Measurements from ENCODE around the gene RCSD1. TPM values are rescaled to one million over a fixed set of nuclear protein-coding genes. Genes with fewer than 3 reads are reported as not detected.

The RCSD1 gene
- total RNA-seq, 2 experiments from 2014 or later, result 42.3 to 44.6 TPM

GRCh38 chr1:167689567-167689920, 59.5 kb downstream of the RCSD1 start:
- H3K27ac Mint-ChIP-seq, result no peak overlapping the region
- CTCF ChIA-PET, result interaction anchor here (6.1 kb wide), 1 partner anchor 89 kb away, joined by 63 read pairs; no protein-coding TSS in a partner anchor
- Histone ChIP-seq H3K4me3 (ENCODE audit: low read length) (no peak overlapping the region), H3K27ac (ENCODE audit: low read depth in 1 of 2, low read length in 2 of 2) (no peak overlapping the region), H3K4me1 (ENCODE audit: insufficient read depth, low read length) (peaks cover 13% of the 10 kb centered on the region), H3K9me3 (ENCODE audit: control insufficient read depth in 1 of 2, insufficient read depth in 1 of 2, low read length in 2 of 2) (no peaks in the 10 kb centered on the region), H3K27me3 (ENCODE audit: control insufficient read depth in 1 of 2, insufficient read depth in 2 of 2, low read length in 2 of 2) (no peaks in the 10 kb centered on the region), H3K36me3 (ENCODE audit: insufficient read depth, low read length) (peaks cover 97% of the 10 kb centered on the region)
- no peaks in the 10 kb centered on the region for H3K9me3 Mint-ChIP-seq
- ATAC-seq (ENCODE audit: poor library complexity) (no peak), DNase-seq (peak in 1 of 14 experiments; percentile 34)
- intact Hi-C loops (cut with DNase I, micrococcal nuclease), result loop anchor here in 1 of 2 experiments (2.0 kb wide), 1 partner anchor 53 kb away; no protein-coding TSS in a partner anchor
- H3K27me3 Mint-ChIP-seq, result no peaks in the 10 kb centered on the region
- no peak overlapping the region for H3K4me3 Mint-ChIP-seq
- POLR2A ChIA-PET, result no interaction called here
- H3K36me3 Mint-ChIP-seq (ENCODE audit: low read depth), result peaks cover 97% of the 10 kb centered on the region
- no peak for TF ChIP-seq CTCF (IDR thresholded peaks at IDR 0.05)
- peaks cover 6% of the 10 kb centered on the region for H3K4me1 Mint-ChIP-seq (ENCODE audit: low read depth)

- H3K4me3 Mint-ChIP-seq, result no peak overlapping the region
- no peak overlapping the region for H3K27ac Mint-ChIP-seq
- POLR2A ChIA-PET, result no interaction called here
- intact Hi-C loops (cut with DNase I, micrococcal nuclease), result loop anchor here in 1 of 2 experiments (10.0 kb wide), 1 partner anchor 265 kb away; no protein-coding TSS in a partner anchor
- H3K4me1 ChIP-seq (ENCODE audit: insufficient read depth, low read length), result peaks cover 13% of the 10 kb centered on the region
- no peaks in the 10 kb centered on the region for H3K9me3 Mint-ChIP-seq
- no peak for TF ChIP-seq CTCF (IDR thresholded peaks at IDR 0.05)
- H3K36me3 ChIP-seq (ENCODE audit: insufficient read depth, low read length), result peaks cover 97% of the 10 kb centered on the region
- H3K27ac ChIP-seq (ENCODE audit: low read depth in 1 of 2, low read length in 2 of 2), result no peak overlapping the region
- CTCF ChIA-PET, result interaction anchor here (0.7 to 6.1 kb wide), 3 partner anchors 89 to 470 kb away, joined by 3 to 63 read pairs (median 3); partner anchors contain the start of gene POU2F1
- no peaks in the 10 kb centered on the region for H3K27me3 Mint-ChIP-seq
- H3K4me3 ChIP-seq (ENCODE audit: low read length), result no peak overlapping the region
- H3K9me3 ChIP-seq (ENCODE audit: control insufficient read depth in 1 of 2, insufficient read depth in 1 of 2, low read length in 2 of 2), result no peaks in the 10 kb centered on the region
- DNase-seq (no peak), ATAC-seq (ENCODE audit: poor library complexity) (no peak)
- peaks cover 97% of the 10 kb centered on the region for H3K36me3 Mint-ChIP-seq (ENCODE audit: low read depth)
- peaks cover 6% of the 10 kb centered on the region for H3K4me1 Mint-ChIP-seq (ENCODE audit: low read depth)
- no peaks in the 10 kb centered on the region for H3K27me3 ChIP-seq (ENCODE audit: control insufficient read depth in 1 of 2, insufficient read depth in 2 of 2, low read length in 2 of 2)
These were observed 60.0 kb downstream of the RCSD1 start for GRCh38 chr1:167690053-167690452.

- Mint-ChIP-seq H3K9me3 (no peaks in the 10 kb centered on the region), H3K4me1 (ENCODE audit: low read depth) (no peaks in the 10 kb centered on the region), H3K27me3 (no peaks in the 10 kb centered on the region), H3K27ac (peak overlapping the region; percentile 79), H3K36me3 (ENCODE audit: low read depth) (peaks cover 100% of the 10 kb centered on the region), H3K4me3 (no peak overlapping the region)
- intact Hi-C loops (cut with DNase I, micrococcal nuclease), result loop anchor here in 1 of 2 experiments (10.0 kb wide), 1 partner anchor 269 kb away; no protein-coding TSS in a partner anchor
- ChIA-PET CTCF (no interaction called here), POLR2A (interaction anchor here (0.8 to 1.1 kb wide), 2 partner anchors 21 to 56 kb away, joined by 3 read pairs; no protein-coding TSS in a partner anchor)
- Histone ChIP-seq H3K9me3 (ENCODE audit: control insufficient read depth in 1 of 2, insufficient read depth in 1 of 2, low read length in 2 of 2) (no peaks in the 10 kb centered on the region), H3K36me3 (ENCODE audit: insufficient read depth, low read length) (peaks cover 99% of the 10 kb centered on the region), H3K4me1 (ENCODE audit: insufficient read depth, low read length) (no peaks in the 10 kb centered on the region), H3K4me3 (ENCODE audit: low read length) (no peak overlapping the region), H3K27ac (ENCODE audit: low read depth in 1 of 2, low read length in 2 of 2) (no peak overlapping the region), H3K27me3 (ENCODE audit: control insufficient read depth in 1 of 2, insufficient read depth in 2 of 2, low read length in 2 of 2) (no peaks in the 10 kb centered on the region)
- no peak for TF ChIP-seq CTCF (IDR thresholded peaks at IDR 0.05)
- ATAC-seq (ENCODE audit: poor library complexity), result no peak
- no peak for DNase-seq
These were observed 63.5 kb downstream of the RCSD1 start for GRCh38 chr1:167693425-167694045.

All from CD4-positive, alpha-beta T cell (primary cell).